GM12865 (cell line): ENCODE measurements around the gene HP1BP3.
A peak's percentile ranks its signal among the peaks of the same experiment; 100 is the strongest.

ENCODE experiments used
- DNase-seq: peaks from one replicate; pipeline ENCODE4 v3.0.0; 2010; ENCODE audit warnings: low read depth
- H3K4me3 ChIP-seq: 2 replicates; pipeline ENCODE4 v1.5.1; 2011; ENCODE audit warnings: mild to moderate bottlenecking, low read depth, low read length, control low read depth
- CTCF ChIP-seq: IDR thresholded peaks from 2 replicates; pipeline ENCODE4 v1.5.1; 2011; ENCODE audit warnings: low read length, control low read depth, low read depth, inconsistent platforms; ENCODE audit not compliant: insufficient read depth; ENCODE audit errors: missing control alignments

The HP1BP3 gene

DNA sequence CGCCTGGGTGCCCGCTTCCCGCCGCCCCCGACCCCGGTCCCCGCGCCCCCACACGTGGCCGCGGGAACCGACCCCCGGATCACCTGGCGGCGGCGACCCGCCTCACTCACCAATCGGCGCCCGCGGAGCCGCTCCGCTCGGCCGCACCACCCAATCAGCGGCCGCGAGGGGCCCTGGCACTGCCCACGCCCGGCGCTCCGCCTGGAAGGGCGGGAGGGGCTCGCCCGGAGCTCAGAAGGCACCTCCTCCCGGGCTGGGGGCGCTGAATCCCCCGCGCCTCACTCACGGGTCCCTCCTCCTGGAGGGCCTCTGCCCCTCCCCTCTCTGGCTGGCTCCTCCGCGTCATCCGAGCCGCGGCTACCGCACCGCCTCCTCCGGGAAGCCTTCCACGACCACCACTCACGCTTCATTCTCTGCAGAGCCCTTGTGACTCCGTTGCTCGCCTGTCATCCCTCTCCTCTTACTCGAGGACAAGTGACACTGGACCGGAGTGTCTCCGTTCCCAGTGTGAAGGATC is 55.0 kb downstream of the HP1BP3 start:
- peak overlapping the region; percentile 68 for H3K4me3 ChIP-seq
- no peak for TF ChIP-seq CTCF
- peak; percentile 56 for DNase-seq

DNA sequence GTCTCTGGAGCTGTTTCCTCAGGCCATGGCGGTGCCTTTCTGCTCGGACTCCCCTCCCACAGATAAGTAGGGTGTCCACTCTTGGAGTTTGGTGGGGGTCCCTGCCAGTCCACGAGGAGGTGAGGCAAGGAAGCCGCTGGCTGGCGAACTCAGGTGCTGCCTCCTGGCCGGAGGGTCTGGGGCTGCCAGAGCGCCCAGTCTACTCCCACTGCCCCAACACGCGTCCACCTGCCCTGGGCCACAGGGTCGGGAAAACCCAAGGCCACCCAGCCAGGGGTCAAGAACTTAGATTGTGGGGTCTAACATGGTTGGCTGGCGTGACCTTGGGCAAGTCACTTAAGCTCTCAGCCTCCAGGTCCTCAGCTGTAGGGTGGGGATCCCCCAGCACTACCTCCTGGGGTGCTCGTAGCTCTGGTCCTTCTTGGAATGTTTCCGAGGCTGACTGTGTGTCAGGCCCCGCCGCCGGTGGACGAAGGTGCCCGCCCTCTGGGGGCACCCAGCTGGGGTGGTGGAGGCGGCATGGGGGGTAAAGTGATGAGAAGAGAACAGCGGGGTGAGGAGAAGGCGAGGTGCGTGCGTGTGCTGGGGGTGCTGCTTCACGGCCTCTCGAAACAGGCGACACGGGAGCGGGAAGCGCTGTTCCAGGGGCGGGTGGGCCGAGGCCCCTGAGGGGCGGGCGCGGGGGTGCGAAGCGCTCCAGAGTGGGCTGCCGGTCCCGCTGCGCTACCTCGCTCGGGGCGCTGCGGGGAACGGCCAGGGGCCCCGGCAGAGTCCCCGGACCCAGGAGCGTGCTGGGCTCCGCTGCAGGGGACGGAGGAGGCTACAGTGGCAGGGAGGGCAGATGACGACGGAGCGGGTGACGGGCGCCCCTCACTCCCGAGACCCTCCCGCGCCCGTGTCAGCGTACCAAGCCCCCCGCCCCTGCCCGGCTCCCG is 55.8 kb downstream of the HP1BP3 start:
- DNase-seq: no peak
- no peak for TF ChIP-seq CTCF
- H3K4me3 ChIP-seq: peak overlapping the region; percentile 42

DNA sequence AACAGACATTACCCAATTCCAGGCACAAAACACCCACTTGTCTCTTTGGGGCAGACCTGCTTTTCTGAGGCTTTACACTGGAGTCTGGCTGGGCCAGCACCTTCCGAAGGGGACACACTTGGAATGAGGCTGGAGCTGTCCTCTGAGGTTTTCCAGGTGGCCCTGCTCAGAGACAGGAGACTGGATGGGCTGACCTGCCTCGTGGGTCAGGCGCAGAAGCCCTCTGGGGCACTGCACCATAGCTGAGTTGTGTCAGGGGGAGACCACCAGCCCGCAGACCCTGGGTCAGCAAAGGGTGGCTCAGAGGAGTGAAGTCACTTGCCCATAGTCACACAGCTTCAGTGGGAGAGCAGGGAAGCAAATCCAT is 56.4 kb downstream of the HP1BP3 start:
- no peak for TF ChIP-seq CTCF
- H3K4me3 ChIP-seq: no peak overlapping the region
- DNase-seq: no peak

DNA sequence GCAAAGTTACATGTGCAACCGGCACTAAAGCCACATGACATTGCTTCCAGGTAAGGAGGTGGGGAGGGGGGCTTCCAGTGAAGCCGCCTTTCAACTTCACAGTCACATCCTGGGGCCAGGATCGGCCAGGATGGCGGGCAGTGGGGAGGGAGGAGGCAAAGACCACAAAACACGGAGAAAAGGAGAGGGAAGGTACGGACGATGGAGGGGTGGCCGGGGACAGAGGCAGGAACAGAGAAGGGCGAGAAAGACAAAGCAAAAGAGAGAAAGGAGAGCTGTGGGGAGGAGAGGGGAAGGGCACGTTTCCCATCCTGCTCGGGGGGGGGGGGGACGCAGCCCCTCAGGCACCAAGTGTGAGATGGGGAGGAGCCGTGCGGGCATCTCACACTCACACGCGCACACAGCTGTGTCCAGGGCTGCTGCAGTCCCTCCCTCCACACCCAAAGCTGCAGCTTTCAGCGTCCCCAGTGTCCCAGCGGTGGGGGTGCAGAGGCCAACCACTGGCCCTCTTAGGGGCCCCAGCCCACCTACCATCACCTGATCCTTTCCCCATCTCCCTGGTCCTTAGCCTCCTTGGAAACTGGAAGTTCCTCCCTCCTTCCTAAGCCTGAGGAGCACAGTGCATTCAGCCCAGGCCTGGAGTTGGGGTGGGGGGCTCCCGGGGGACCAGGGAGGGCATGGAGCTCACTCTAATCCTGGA is 57.0 kb downstream of the HP1BP3 start:
- no peak for DNase-seq
- no peak overlapping the region for H3K4me3 ChIP-seq
- no peak for TF ChIP-seq CTCF

- DNase-seq: no peak
Measured at GRCh38 chr1:20729155-20729931, 57.8 kb downstream of the HP1BP3 start.

More at GRCh38 chr1:20729155-20729931, 57.8 kb downstream of the HP1BP3 start:
- no peak for TF ChIP-seq CTCF
- H3K4me3 ChIP-seq: no peak overlapping the region
